A673 (cell line): Measurements from ENCODE around the gene TMEM87A.

Experiments
- CTCF ChIP-seq: fragments of 300-800, 200-600 bp; sonication (generic); conservative IDR thresholded peaks from 2 replicates; pipeline ENCODE4 v1.5.1; 2017; ENCODE audit warnings: low read depth, mild to moderate bottlenecking, antibody characterized with exemption, low read length, moderate library complexity, mixed read lengths
- EZH2 ChIP-seq: fragments of 200-600 bp; sonication (generic); IDR thresholded peaks from 2 replicates; pipeline ENCODE4 v1.6.1; 2017; ENCODE audit warnings: borderline replicate concordance, low read depth, mild to moderate bottlenecking, mixed read lengths, antibody characterized with exemption, low read length; ENCODE audit not compliant: poor library complexity, severe bottlenecking

GRCh38 chr15:42253300-42253699, 19.9 kb downstream of the TMEM87A start:
- TF ChIP-seq CTCF (no peak), EZH2 (no peak)
